ENCODE results near the gene WDFY2.

DNA sequence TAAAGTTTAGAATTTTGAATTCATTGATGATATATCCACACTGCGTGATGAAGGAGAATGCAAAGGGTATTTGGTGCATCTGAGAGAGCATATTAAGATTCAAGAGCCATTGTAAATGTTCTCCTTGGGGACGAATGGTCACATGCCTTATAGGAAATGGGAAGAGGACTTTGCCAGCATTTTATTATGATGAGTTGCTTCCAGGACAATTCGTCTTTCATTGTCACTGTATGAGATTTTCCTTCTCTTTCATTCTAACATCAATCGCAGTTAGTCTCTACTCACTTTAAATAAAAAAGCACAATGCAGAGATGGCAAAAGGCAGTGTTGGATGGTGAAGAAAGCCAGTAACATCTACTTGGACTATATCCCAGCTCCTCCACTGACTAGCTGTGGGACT is 21.4 kb downstream of the WDFY2 start:
- TF ChIP-seq SUZ12 (IDR thresholded peaks at IDR 0.05; ENCODE audit: extremely low read depth, insufficient read depth, insufficient read length) = no peak
- no peak for TF ChIP-seq ZNF274 (IDR thresholded peaks at IDR 0.05; ENCODE audit: low read depth, low read length)
